ENCODE results near the gene ABCA8. TPM values are rescaled to one million over a fixed set of nuclear protein-coding genes. Genes with fewer than 3 reads are reported as not detected.

ABCA8 gene
- total RNA-seq, 1 donor from 2014 or later, result not detected

Other genes starting within 250 kb of the ABCA8 start
- gene ABCA9, start 105.5 kb upstream of the ABCA8 start, total RNA-seq, result 0.16 TPM in 1 of 2 replicates, not detected in the other
- gene ABCA6, start 186.5 kb upstream of the ABCA8 start, total RNA-seq, result not detected in 2 replicates